ENCODE measurements around the gene CDCA4. TPM values are rescaled to one million over a fixed set of nuclear protein-coding genes. Genes with fewer than 3 reads are reported as not detected.

CDCA4 gene
- total RNA-seq, 1 experiment from 2014 or later, result 57.7 TPM

GRCh38 chr14:104991896-104992230, 29.0 kb downstream of the CDCA4 start:
- Histone ChIP-seq H2BK20ac (ENCODE audit: low read depth, low read length, poor library complexity, severe bottlenecking) (no peak overlapping the region), H3K27me3 (ENCODE audit: insufficient read depth, low read length) (no peaks in the 10 kb centered on the region), H2BK5ac (ENCODE audit: insufficient read length, low read length) (no peak overlapping the region), H3K56ac (ENCODE audit: insufficient read length, low read depth, low read length) (no peak overlapping the region), H3K14ac (ENCODE audit: insufficient read depth, low read length) (no peak overlapping the region; the same call in 1 of the 2 replicates), H3K27ac (ENCODE audit: insufficient read length, low read depth, low read length) (no peak overlapping the region), H3K4me2 (ENCODE audit: insufficient read depth, insufficient read length, low read length) (no peak overlapping the region), H4K91ac (ENCODE audit: insufficient read length, low read depth, low read length) (no peak overlapping the region), H4K20me1 (ENCODE audit: control insufficient read depth, insufficient read depth, insufficient read length) (no peaks in the 10 kb centered on the region), H2BK15ac (ENCODE audit: low read depth, low read length) (no peak overlapping the region), H3K79me2 (ENCODE audit: insufficient read depth, low read length) (no peaks in the 10 kb centered on the region), H4K8ac (replicated peaks; ENCODE audit: insufficient read length, low read depth, low read length) (no peak overlapping the region), H3K9ac (ENCODE audit: extremely low read depth, insufficient read length, low read length) (no peak overlapping the region), H3K4me1 (ENCODE audit: insufficient read depth, low read length) (no peaks in the 10 kb centered on the region), H2BK12ac (ENCODE audit: insufficient read length, low read depth, low read length) (no peak overlapping the region), H3K9me3 (ENCODE audit: control insufficient read depth, low read depth, low read length) (no peaks in the 10 kb centered on the region), H3K23me2 (ENCODE audit: insufficient read length, low read depth, low read length, poor library complexity, severe bottlenecking) (no peaks in the 10 kb centered on the region), H2AK5ac (ENCODE audit: insufficient read length, low read length) (no peak overlapping the region), H4K5ac (ENCODE audit: insufficient read length, low read depth, low read length) (peak overlapping the region; percentile 56), H3T11ph (ENCODE audit: low read length) (no peak overlapping the region), H3K4ac (ENCODE audit: low read depth, low read length) (no peak overlapping the region), H3K79me1 (ENCODE audit: insufficient read depth, low read depth, low read length, poor library complexity, severe bottlenecking) (no peaks in the 10 kb centered on the region), H3K18ac (ENCODE audit: insufficient read length, low read depth, low read length) (no peak overlapping the region), H3K23ac (ENCODE audit: insufficient read length, low read depth, low read length) (no peak overlapping the region), H2AFZ (ENCODE audit: low read length) (no peak overlapping the region), H2BK120ac (ENCODE audit: low read depth, low read length, poor library complexity, severe bottlenecking) (no peak overlapping the region)
- TF ChIP-seq CTCF (conservative IDR thresholded peaks at IDR 0.05), result no peak
- H3K9me3 Mint-ChIP-seq, result peaks cover 0 to 3% of the 10 kb centered on the region in 2 experiments; a peak in 2 of 5 replicates
- H3K27ac Mint-ChIP-seq, result peak overlapping the region in 2 of 3 experiments; percentile 70 to 84; a peak in 2 of 7 replicates
- peak overlapping the region in 1 of 2 experiments; percentile 65; a peak in 1 of 5 replicates for H3K4me3 Mint-ChIP-seq
- H3K4me1 Mint-ChIP-seq, result no peaks in the 10 kb centered on the region
- DNase-seq, result no peak
- H3K27me3 Mint-ChIP-seq (ENCODE audit: low read depth), result no peaks in the 10 kb centered on the region
- peaks cover 4 to 16% (median 5%) of the 10 kb centered on the region in 3 experiments; a peak in 6 of 7 replicates for H3K36me3 Mint-ChIP-seq (ENCODE audit: insufficient read depth in 1 of 3, low read depth in 3 of 3)
- WGBS (ENCODE audit: extremely low coverage, insufficient read length, low lambda C conversion rate), result 100% methylated on average over 1 of the region's 34 CpGs
